HCT116 (cell line): ENCODE results near the gene SLC8A2. TPM values are rescaled to one million over a fixed set of nuclear protein-coding genes. Genes with fewer than 3 reads are reported as not detected.

ENCODE experiments used
- ATAC-seq: fragments of 200-7000 bp; cut with Tn5 transposase; 2 replicates; pipeline ENCODE4 v1.9.1; 2020; ENCODE audit warnings: mild to moderate bottlenecking, moderate library complexity
- BruUV-seq: library from RNA; stranded (reverse); fragments of 400-500 nt; replicated peaks from 2 replicates; lab custom pipeline; 2021; lab: Mats Ljungman, UMichigan
- CTCF ChIA-PET: fragments of 300-600 bp; sonication (Branson Sonifier 250); formaldehyde crosslinking; loops from one replicate; lab custom pipeline; 2021; ENCODE audit warnings: antibody characterized with exemption; lab: Charles Lee
- POLR2A ChIA-PET: fragments of 300-600, 350-600 bp; sonication (Branson Sonifier 250); formaldehyde crosslinking; loops from one replicate; lab custom pipeline; 2021; ENCODE audit warnings: antibody characterized with exemption; lab: Charles Lee
- RAD21 ChIA-PET, 2 experiments: fragments of 300-600 bp; sonication (Branson Sonifier 250); formaldehyde crosslinking; loops; one replicate each; lab custom pipeline; 2023; ENCODE audit warnings: low total read pairs in 2 of 2; ENCODE audit not compliant: uncharacterized antibody in 2 of 2, unreplicated experiment in 2 of 2, low non-redundant PET in 1 of 2; lab: Charles Lee
- DNase-seq: peaks from one replicate; pipeline ENCODE4 v3.0.0-alpha.2; 2010; ENCODE audit warnings: low read depth, low spot score
- H2AFZ ChIP-seq: fragments of 200-600 bp; shearing (Covaris generic), sonication (generic); 2 replicates; pipeline ENCODE4 v1.6.1; 2017; ENCODE audit warnings: low read depth, mixed run types, mixed read lengths, antibody characterized with exemption, low read length; ENCODE audit not compliant: poor library complexity, severe bottlenecking
- H3K27ac ChIP-seq: 2 replicates; pipeline ENCODE4 v1.5.1; 2012; ENCODE audit warnings: low read depth, low read length
- H3K27me3 ChIP-seq: fragments of 200-600 bp; sonication (generic); 2 replicates; pipeline ENCODE4 v1.6.1; 2016; ENCODE audit warnings: mixed run types, low read length, mixed read lengths; ENCODE audit not compliant: insufficient read depth
- H3K36me3 ChIP-seq, 2 experiments: fragments of 200-500 bp in 1 of 2; fragments of 200-600 bp in 1 of 2; sonication (Bioruptor generic) in 1 of 2; sonication (generic) in 1 of 2; 2 replicates each; pipeline versions ENCODE4 v1.5.1 to v1.6.1; 2014 to 2016; ENCODE audit warnings: low read length in 2 of 2, inconsistent platforms in 1 of 2, mixed read lengths in 1 of 2, mixed run types in 1 of 2; ENCODE audit not compliant: insufficient read depth in 2 of 2, control insufficient read depth in 1 of 2
- H3K4me1 ChIP-seq, 2 experiments: fragments of 200-600 bp in 1 of 2; sonication (generic) in 1 of 2; 2 replicates each; pipeline versions ENCODE4 v1.5.1 to v1.6.1; 2012 to 2017; ENCODE audit warnings: low read length in 2 of 2, inconsistent platforms in 1 of 2, mild to moderate bottlenecking in 1 of 2, mixed read lengths in 1 of 2, mixed run types in 1 of 2, moderate library complexity in 1 of 2; ENCODE audit not compliant: insufficient read depth in 2 of 2, control insufficient read depth in 1 of 2
- H3K4me2 ChIP-seq: fragments of 200-600 bp; sonication (generic); 2 replicates; pipeline ENCODE4 v1.6.1; 2017; ENCODE audit warnings: mixed run types, low read length, mixed read lengths
- H3K4me3 ChIP-seq, 2 experiments: fragments of 200-600 bp in 1 of 2; sonication (generic) in 1 of 2; replicated peaks in 1 of 2; 2 replicates each; pipeline ENCODE4 v1.5.1; 2011 to 2016; ENCODE audit warnings: low read length in 2 of 2, control low read depth in 1 of 2, low read depth in 1 of 2, mild to moderate bottlenecking in 1 of 2, mixed read lengths in 1 of 2, mixed run types in 1 of 2
- H3K79me2 ChIP-seq: fragments of 200-600 bp; sonication (generic); 2 replicates; pipeline ENCODE4 v1.6.1; 2017; ENCODE audit warnings: mild to moderate bottlenecking, mixed run types, low read length, moderate library complexity, mixed read lengths; ENCODE audit not compliant: insufficient read depth
- H3K9ac ChIP-seq: fragments of 200-600 bp; sonication (generic); 2 replicates; pipeline ENCODE4 v1.6.1; 2016; ENCODE audit warnings: low read length, mixed read lengths
- H3K9me2 ChIP-seq: fragments of 200-600 bp; sonication (generic), shearing (Covaris generic); 2 replicates; pipeline ENCODE4 v1.6.1; 2017; ENCODE audit warnings: mixed run types, mild to moderate bottlenecking, moderate library complexity; ENCODE audit not compliant: insufficient read depth
- H3K9me3 ChIP-seq, 2 experiments: fragments of 200-500 bp in 1 of 2; fragments of 200-600 bp in 1 of 2; sonication (Bioruptor generic) in 1 of 2; sonication (generic) in 1 of 2; 2 replicates each; pipeline ENCODE4 v1.6.1; 2014 to 2017; ENCODE audit warnings: low read length in 2 of 2, mixed read lengths in 2 of 2, inconsistent platforms in 1 of 2, low read depth in 1 of 2, mild to moderate bottlenecking in 1 of 2, mixed run types in 1 of 2, moderate library complexity in 1 of 2; ENCODE audit not compliant: control insufficient read depth in 1 of 2, insufficient read depth in 1 of 2
- H4K20me1 ChIP-seq: fragments of 200-600 bp; sonication (generic), shearing (Covaris generic); 2 replicates; pipeline ENCODE4 v1.6.1; 2017; ENCODE audit warnings: mixed run types, mild to moderate bottlenecking, moderate library complexity; ENCODE audit not compliant: insufficient read depth
- ELF1 ChIP-seq: IDR thresholded peaks from 2 replicates; pipeline ENCODE4 v1.6.1; 2012; ENCODE audit warnings: low read depth, borderline replicate concordance
- FOSL1 ChIP-seq: IDR thresholded peaks from 2 replicates; pipeline ENCODE4 v1.6.1; 2012; ENCODE audit warnings: low read depth
- JUND ChIP-seq: IDR thresholded peaks from 2 replicates; pipeline ENCODE4 v1.6.1; 2012
- POLR2A ChIP-seq: IDR thresholded peaks from 2 replicates; pipeline ENCODE4 v1.7.0; 2011; ENCODE audit warnings: borderline replicate concordance; ENCODE audit not compliant: insufficient read depth, insufficient read length; ENCODE audit errors: extremely low read depth
- POLR2AphosphoS5 ChIP-seq: IDR thresholded peaks from 2 replicates; pipeline ENCODE4 v1.6.1; 2011; ENCODE audit warnings: mild to moderate bottlenecking, low read depth, low read length, moderate library complexity
- intact Hi-C: fragments of 100-400 bp; cut with micrococcal nuclease; formaldehyde crosslinking; loops from 2 replicates; pipeline ENCODE4 v1.10.0; 2022
- total RNA-seq: library from RNA; stranded (reverse); gene quantifications from one replicate; pipeline ENCODE4 v1.2.1, GENCODE V29; 2021; ENCODE audit not compliant: unreplicated experiment

The SLC8A2 gene
- total RNA-seq, 1 experiment from 2014 or later, result 0.98 TPM

GRCh38 chr19:47514151-47514868, 42.6 kb upstream of the SLC8A2 start:
- TSS peak; percentile 87 for BruUV-seq
- Histone ChIP-seq H3K27ac (peak overlapping the region; percentile 64), H2AFZ (no peak overlapping the region), H3K36me3 (no peaks in the 10 kb centered on the region)
- ATAC-seq, result peak; percentile 1; the same call in 1 of the 2 replicates
- no peak for DNase-seq
- TF ChIP-seq JUND (no peak), FOSL1 (no peak), POLR2AphosphoS5 (no peak), POLR2A (no peak)
- TF ChIP-seq, all 23 proteins: peak for 0
- Histone ChIP-seq H3K9ac (peak overlapping the region; percentile 97), H3K9me2 (no peaks in the 10 kb centered on the region), H3K79me2 (peaks cover 38% of the 10 kb centered on the region), H3K4me2 (peak overlapping the region; percentile 95), H3K9me3 (no peaks in the 10 kb centered on the region), H3K27me3 (no peaks in the 10 kb centered on the region), H4K20me1 (no peaks in the 10 kb centered on the region), H3K4me3 (peak overlapping the region; percentile 88 to 100), H3K4me1 (peaks cover 8 to 26% of the 10 kb centered on the region in 2 experiments; a peak in 3 of 4 replicates)
- intact Hi-C loops, result loop anchor here (2.0 kb wide), 1 partner anchor 68 kb away; no protein-coding TSS in a partner anchor
- CTCF ChIA-PET, result no interaction called here
- POLR2A ChIA-PET, result no interaction called here
- RAD21 ChIA-PET, result no interaction called here

- no peaks in the 10 kb centered on the region for H3K9me3 ChIP-seq
- H3K79me2 ChIP-seq, result peaks cover 47% of the 10 kb centered on the region
- H3K4me3 ChIP-seq, result no peak overlapping the region
- no peak overlapping the region for H3K9ac ChIP-seq
- no peaks in the 10 kb centered on the region for H3K9me2 ChIP-seq
- CTCF ChIA-PET, result no interaction called here
- no peaks in the 10 kb centered on the region for H4K20me1 ChIP-seq
- peak overlapping the region; percentile 95; the same call in 1 of the 2 replicates for H3K4me2 ChIP-seq
- no peak for TF ChIP-seq ELF1
- TF ChIP-seq, all 23 proteins: peak for 0
- no TSS peak for BruUV-seq
- no peaks in the 10 kb centered on the region for H3K27me3 ChIP-seq
- POLR2A ChIA-PET, result no interaction called here
- H3K4me1 ChIP-seq, result peaks cover 8 to 26% of the 10 kb centered on the region in 2 experiments; a peak in 3 of 4 replicates
- ATAC-seq, result no peak
- intact Hi-C loops, result no loop called here
- RAD21 ChIA-PET, result no interaction called here
- H3K27ac ChIP-seq, result no peak overlapping the region
- H2AFZ ChIP-seq, result no peak overlapping the region
- no peak for DNase-seq
- no peaks in the 10 kb centered on the region for H3K36me3 ChIP-seq
These were observed 41.2 kb upstream of the SLC8A2 start for GRCh38 chr19:47512948-47513319.
